ENCODE data around the gene DGUOK. TPM values are rescaled to one million over a fixed set of nuclear protein-coding genes. Genes with fewer than 3 reads are reported as not detected.

Gene DGUOK
- total RNA-seq = 21.0 and 22.3 TPM in 2 replicates

GRCh38 chr2:73926493-73927327, at the start of gene DGUOK:
Gene DGUOK (plus strand): TSS chr2:73926880. CDS start chr2:73926911, 31 bp downstream.

GRCh38 chr2:73892631-73893329, 33.9 kb upstream of the DGUOK start, which contains the start of gene ACTG2:
Gene ACTG2 (plus strand): TSS chr2:73893008. CDS start chr2:73901312, 8,304 bp downstream.

GRCh38 chr2:73984203-73984921, 57.7 kb downstream of the DGUOK start, which contains the start of gene TET3:
Gene TET3 (plus strand): TSS chr2:73984910. CDS start chr2:73986404, 1,494 bp downstream.

Other genes starting within 250 kb of the DGUOK start
- gene TPRKB, start 189.5 kb upstream of the DGUOK start, total RNA-seq = 20.3 and 27.2 TPM in 2 replicates
- 20.5 and 20.7 TPM in 2 replicates for gene DUSP11, start 146.8 kb upstream of the DGUOK start, total RNA-seq
- gene C2orf78, start 142.7 kb upstream of the DGUOK start, total RNA-seq = not detected in 2 replicates
- 10.8 and 18.9 TPM in 2 replicates for gene STAMBP, start 97.9 kb upstream of the DGUOK start, total RNA-seq
- 0.81 TPM in 1 of 2 replicates, not detected in the other for gene ACTG2, start 33.9 kb upstream of the DGUOK start, total RNA-seq
- gene TET3, start 58.0 kb downstream of the DGUOK start, total RNA-seq = 2.6 and 10.4 TPM in 2 replicates
- 17.4 and 19.9 TPM in 2 replicates for gene BOLA3, start 221.0 kb downstream of the DGUOK start, total RNA-seq